Measurements from ENCODE around the gene ZNF497.

Gene ZNF497

GRCh38 chr19:58353717-58354477 is 8.7 kb downstream of the ZNF497 start:
- no peak for TF ChIP-seq CTCF (IDR thresholded peaks at IDR 0.05; ENCODE audit: insufficient read depth, missing control alignments)
- no peak for DNase-seq (ENCODE audit: insufficient read length, low spot score)
- FAIRE-seq, result no peak

- DNase-seq (ENCODE audit: insufficient read length, low spot score) (no peak), FAIRE-seq (no peak)
- no peak for TF ChIP-seq CTCF (IDR thresholded peaks at IDR 0.05; ENCODE audit: insufficient read depth, missing control alignments)
Observed at GRCh38 chr19:58352760-58353671, 9.5 kb downstream of the ZNF497 start, which contains the start of gene A1BG. Gene A1BG, minus strand, starts transcription at chr19:58353492. Its CDS starts 55 bp downstream, at chr19:58353437.

GRCh38 chr19:58351990-58352755 is 10.4 kb downstream of the ZNF497 start:
- TF ChIP-seq CTCF (IDR thresholded peaks at IDR 0.05; ENCODE audit: insufficient read depth, missing control alignments), result no peak
- DNase-seq (ENCODE audit: insufficient read length, low spot score) (no peak), FAIRE-seq (no peak)

GRCh38 chr19:58351558-58351878 is 11.0 kb downstream of the ZNF497 start:
- FAIRE-seq (no peak), DNase-seq (ENCODE audit: insufficient read length, low spot score) (no peak)
- TF ChIP-seq CTCF (IDR thresholded peaks at IDR 0.05; ENCODE audit: insufficient read depth, missing control alignments), result no peak

- no peak for TF ChIP-seq CTCF (IDR thresholded peaks at IDR 0.05; ENCODE audit: insufficient read depth, missing control alignments)
- FAIRE-seq, result no peak
- DNase-seq (ENCODE audit: insufficient read length, low spot score), result no peak
Observed at GRCh38 chr19:58350871-58351557, 11.5 kb downstream of the ZNF497 start.

GRCh38 chr19:58350001-58350861 is 12.3 kb downstream of the ZNF497 start:
- no peak for DNase-seq (ENCODE audit: insufficient read length, low spot score)
- no peak for TF ChIP-seq CTCF (IDR thresholded peaks at IDR 0.05; ENCODE audit: insufficient read depth, missing control alignments)
- no peak for FAIRE-seq
